CD14-positive monocyte (primary cell): ENCODE results near the gene ACTN4. TPM values are rescaled to one million over a fixed set of nuclear protein-coding genes. Genes with fewer than 3 reads are reported as not detected.
A peak's percentile ranks its signal among the peaks of the same experiment; 100 is the strongest.
"Not testable (repeated sequence)": the region's sequence is repeated elsewhere in the genome, so short reads cannot be mapped to it uniquely, and the experiment has no call there.

Experiments
- DNase-seq, 3 donors: peaks; one replicate each; pipeline ENCODE4 v3.0.0-alpha.2; 2011 to 2022
- H2AFZ ChIP-seq: 2 replicates; pipeline ENCODE4 v1.6.0; 2012; ENCODE audit warnings: mild to moderate bottlenecking, low read depth, low read length, inconsistent platforms; ENCODE audit not compliant: insufficient read depth, poor library complexity, severe bottlenecking
- H3K27ac ChIP-seq, 2 donors: 1 replicate in 1 of 2; 2 replicates in 1 of 2; pipeline ENCODE4 v1.5.1; 2012 to 2013; ENCODE audit warnings: low read length in 2 of 2, control low read depth in 1 of 2, inconsistent platforms in 1 of 2, low read depth in 1 of 2, mild to moderate bottlenecking in 1 of 2
- H3K27me3 ChIP-seq, 2 donors: one replicate each; pipeline versions ENCODE4 v1.6.0 to v1.6.1; 2011 to 2013; ENCODE audit warnings: low read length in 2 of 2; ENCODE audit not compliant: control insufficient read depth in 2 of 2, insufficient read depth in 2 of 2
- H3K36me3 ChIP-seq, 2 donors: replicated peaks in 1 of 2; 1 replicate in 1 of 2; 2 replicates in 1 of 2; pipeline versions ENCODE4 v1.5.1 to v1.6.1; 2012 to 2013; ENCODE audit warnings: low read length in 2 of 2, control low read depth in 1 of 2, inconsistent platforms in 1 of 2, mild to moderate bottlenecking in 1 of 2; ENCODE audit not compliant: insufficient read depth in 2 of 2, control insufficient read depth in 1 of 2
- H3K4me1 ChIP-seq, 2 donors: 1 replicate in 1 of 2; 2 replicates in 1 of 2; pipeline versions ENCODE4 v1.5.1 to v1.6.1; 2012 to 2013; ENCODE audit warnings: low read length in 2 of 2, control low read depth in 1 of 2, inconsistent platforms in 1 of 2, mild to moderate bottlenecking in 1 of 2, moderate library complexity in 1 of 2; ENCODE audit not compliant: insufficient read depth in 2 of 2, control insufficient read depth in 1 of 2
- H3K4me2 ChIP-seq: replicated peaks from 2 replicates; pipeline ENCODE3; 2012; ENCODE audit warnings: low read length, moderate library complexity, mild to moderate bottlenecking; ENCODE audit not compliant: poor library complexity, severe bottlenecking; ENCODE audit errors: extremely low read depth
- H3K4me3 ChIP-seq, 3 experiments: fragments of 200-600 bp in 1 of 3; sonication (generic) in 1 of 3; replicated peaks in 1 of 3; 1 replicate in 2 of 3; 2 replicates in 1 of 3; pipeline ENCODE4 v1.5.1; 2011 to 2013; ENCODE audit warnings: low read length in 3 of 3, mild to moderate bottlenecking in 3 of 3, control low read depth in 2 of 3, low read depth in 2 of 3, inconsistent platforms in 1 of 3, moderate library complexity in 1 of 3
- H3K79me2 ChIP-seq: 2 replicates; pipeline ENCODE4 v1.6.0; 2012; ENCODE audit warnings: mild to moderate bottlenecking, control low read depth, inconsistent platforms, low read length, moderate library complexity; ENCODE audit not compliant: insufficient read depth
- H3K9ac ChIP-seq: 2 replicates; pipeline ENCODE4 v1.6.0; 2017; ENCODE audit warnings: low read length, mild to moderate bottlenecking; ENCODE audit not compliant: insufficient read depth, poor library complexity, severe bottlenecking
- H3K9me3 ChIP-seq, 2 donors: replicated peaks in 1 of 2; 1 replicate in 1 of 2; 2 replicates in 1 of 2; pipeline versions ENCODE4 v1.5.1 to v1.6.1; 2012 to 2013; ENCODE audit warnings: low read length in 2 of 2, control low read depth in 1 of 2; ENCODE audit not compliant: control insufficient read depth in 1 of 2, insufficient read depth in 1 of 2
- H4K20me1 ChIP-seq: 2 replicates; pipeline ENCODE4 v1.6.0; 2012; ENCODE audit warnings: mild to moderate bottlenecking, low read length, control low read depth, moderate library complexity; ENCODE audit not compliant: insufficient read depth
- H3K27ac Mint-ChIP-seq, 7 donors: one replicate each; pipeline ENCODE4 v1.8.0; 2020; ENCODE audit warnings: mild to moderate bottlenecking in 7 of 7, mixed read lengths in 7 of 7, moderate library complexity in 6 of 7, inconsistent platforms in 2 of 7
- H3K27me3 Mint-ChIP-seq, 3 donors: one replicate each; pipeline ENCODE4 v1.8.0; 2021 to 2022; ENCODE audit warnings: low read depth in 3 of 3, mild to moderate bottlenecking in 3 of 3, mixed read lengths in 3 of 3, moderate library complexity in 3 of 3, inconsistent platforms in 1 of 3
- H3K36me3 Mint-ChIP-seq, 2 donors: one replicate each; pipeline ENCODE4 v1.8.0; 2020; ENCODE audit warnings: mixed read lengths in 2 of 2, inconsistent platforms in 1 of 2, mild to moderate bottlenecking in 1 of 2
- H3K4me1 Mint-ChIP-seq: one replicate; pipeline ENCODE4 v1.8.0; 2020; ENCODE audit warnings: mild to moderate bottlenecking, mixed read lengths
- H3K4me3 Mint-ChIP-seq, 2 donors: one replicate each; pipeline ENCODE4 v1.8.0; 2020; ENCODE audit warnings: mild to moderate bottlenecking in 2 of 2, mixed read lengths in 2 of 2, moderate library complexity in 1 of 2
- H3K9me3 Mint-ChIP-seq, 7 donors: one replicate each; pipeline ENCODE4 v1.8.0; 2020 to 2022; ENCODE audit warnings: mixed read lengths in 7 of 7, mild to moderate bottlenecking in 6 of 7, moderate library complexity in 6 of 7, inconsistent platforms in 2 of 7
- WGBS: methylation state at CpG from one replicate; pipeline ENCODE4 v1.1.5; 2013; ENCODE audit warnings: missing lambda C conversion rate; ENCODE audit not compliant: insufficient coverage; 5-methylcytosine and 5-hydroxymethylcytosine counted together
- intact Hi-C, 2 donors: fragments of 100-400 bp; cut with micrococcal nuclease; formaldehyde crosslinking; loops; one replicate each; pipeline versions ENCODE4 v1.15.0 to v1.15.1; 2023
- polyA minus RNA-seq: library from RNA; depleted of rRNA, polyadenylated mRNA; stranded (reverse); fragments of >200 nt; gene quantifications from 2 replicates; pipeline ENCODE4 v1.2.3, GENCODE V29; 2012
- polyA plus RNA-seq, 3 donors: library from polyadenylated mRNA; depleted of rRNA in 1 of 3; unstranded in 2 of 3; stranded (reverse) in 1 of 3; fragments of 300-500 nt in 2 of 3; fragments of >200 nt in 1 of 3; fragmentation: Illumina TruSeq in 2 of 3; gene quantifications; 1 replicate in 2 of 3; 2 replicates in 1 of 3; pipeline ENCODE4 v1.2.3, GENCODE V29; 2012 to 2021
- total RNA-seq, 12 experiments: library from RNA in 1 of 12; stranded (reverse) in 1 of 12; fragments of 120-200 nt in 1 of 12; gene quantifications; one replicate each; pipeline ENCODE4 v1.2.4 and lab custom pipeline; 2013 to 2026; ENCODE audit warnings: mixed read lengths in 6 of 12, inconsistent platforms in 1 of 12
- TF ChIP-seq, protein P1 (sequence below): fragments of 200-600 bp; IDR thresholded peaks from one replicate; pipeline ENCODE4 v1.8.0; 2022; ENCODE audit warnings: antibody characterized with exemption, mild to moderate bottlenecking

The ACTN4 gene
- 89.6 TPM for total RNA-seq (2013)
- 100 to 1,000 TPM in 1 of 3 donors, 10 to 100 TPM in 1, 1 to 10 TPM in 1; 8.4 to 177 (median 16.0) TPM for polyA plus RNA-seq
- 94.9 and 172 TPM in 2 replicates for polyA minus RNA-seq
- total RNA-seq (lab: John Stamatoyannopoulos, UW) = 32.7 to 171 (median 109) reads per million in 11 experiments

DNA sequence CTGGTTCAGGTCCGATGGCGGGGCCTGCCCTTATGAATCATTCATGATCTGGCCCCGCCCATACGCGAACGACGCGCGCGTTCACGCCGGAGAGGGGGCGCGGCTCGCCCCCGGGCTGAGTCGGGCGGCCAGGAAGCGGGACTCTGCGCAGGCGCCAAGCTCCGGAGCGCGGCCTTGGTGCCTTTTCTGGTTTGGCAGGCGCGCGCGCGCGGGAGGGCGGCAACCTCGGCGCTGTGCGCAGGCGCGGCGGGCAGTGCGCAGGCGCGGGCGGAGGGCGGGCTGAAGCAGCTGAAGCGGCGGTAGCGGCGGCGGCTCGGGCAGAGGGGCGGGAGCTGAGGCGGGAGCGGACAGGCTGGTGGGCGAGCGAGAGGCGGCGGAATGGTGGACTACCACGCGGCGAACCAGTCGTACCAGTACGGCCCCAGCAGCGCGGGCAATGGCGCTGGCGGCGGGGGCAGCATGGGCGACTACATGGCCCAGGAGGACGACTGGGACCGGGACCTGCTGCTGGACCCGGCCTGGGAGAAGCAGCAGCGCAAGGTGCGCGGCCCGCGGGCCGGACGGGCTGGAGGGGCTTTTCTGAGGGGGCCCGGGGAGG lies at the start of gene ACTN4:
ACTN4 (plus strand) TSS at position 282 of the 598 bp plus-strand sequence; CDS start at position 379, 97 bp downstream.
- Mint-ChIP-seq H3K4me3 (peak within 1 kb of the TSS; percentile 99), H3K4me1 (peaks cover 47% of the 10 kb centered on the region), H3K36me3 (no peaks in the 10 kb centered on the region), H3K27me3 (peaks cover 0 to 2% (median 0%) of the 10 kb centered on the region in 3 donors), H3K9me3 (peaks cover 0 to 2% (median 0%) of the 10 kb centered on the region in 7 donors), H3K27ac (peak within 1 kb of the TSS; percentile 85 to 98 (median 94))
- peak within 1 kb of the TSS; percentile 67 to 96 for H3K27ac ChIP-seq
- peak within 1 kb of the TSS; percentile 76 to 98 (median 87) for H3K4me3 ChIP-seq
- H3K36me3 ChIP-seq = no peaks in the 10 kb centered on the region
- peak; percentile 97 to 98 (median 98) for DNase-seq
- peaks cover 45 to 46% of the 10 kb centered on the region in 2 donors for H3K4me1 ChIP-seq
- H4K20me1 ChIP-seq = peaks cover 42% of the 10 kb centered on the region
- peak within 1 kb of the TSS; percentile 90 for H3K9ac ChIP-seq
- no peaks in the 10 kb centered on the region for H3K9me3 ChIP-seq
- H3K4me2 ChIP-seq = peak within 1 kb of the TSS; percentile 85
- intact Hi-C loops = no loop called here
- peak within 1 kb of the TSS; percentile 71 for H2AFZ ChIP-seq
- TF ChIP-seq, protein P1, sequence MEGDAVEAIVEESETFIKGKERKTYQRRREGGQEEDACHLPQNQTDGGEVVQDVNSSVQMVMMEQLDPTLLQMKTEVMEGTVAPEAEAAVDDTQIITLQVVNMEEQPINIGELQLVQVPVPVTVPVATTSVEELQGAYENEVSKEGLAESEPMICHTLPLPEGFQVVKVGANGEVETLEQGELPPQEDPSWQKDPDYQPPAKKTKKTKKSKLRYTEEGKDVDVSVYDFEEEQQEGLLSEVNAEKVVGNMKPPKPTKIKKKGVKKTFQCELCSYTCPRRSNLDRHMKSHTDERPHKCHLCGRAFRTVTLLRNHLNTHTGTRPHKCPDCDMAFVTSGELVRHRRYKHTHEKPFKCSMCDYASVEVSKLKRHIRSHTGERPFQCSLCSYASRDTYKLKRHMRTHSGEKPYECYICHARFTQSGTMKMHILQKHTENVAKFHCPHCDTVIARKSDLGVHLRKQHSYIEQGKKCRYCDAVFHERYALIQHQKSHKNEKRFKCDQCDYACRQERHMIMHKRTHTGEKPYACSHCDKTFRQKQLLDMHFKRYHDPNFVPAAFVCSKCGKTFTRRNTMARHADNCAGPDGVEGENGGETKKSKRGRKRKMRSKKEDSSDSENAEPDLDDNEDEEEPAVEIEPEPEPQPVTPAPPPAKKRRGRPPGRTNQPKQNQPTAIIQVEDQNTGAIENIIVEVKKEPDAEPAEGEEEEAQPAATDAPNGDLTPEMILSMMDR = no peak
- no peaks in the 10 kb centered on the region for H3K27me3 ChIP-seq
- 0% methylated on average over 77 of the region's 77 CpGs for WGBS
- peaks cover 51% of the 10 kb centered on the region for H3K79me2 ChIP-seq

DNA sequence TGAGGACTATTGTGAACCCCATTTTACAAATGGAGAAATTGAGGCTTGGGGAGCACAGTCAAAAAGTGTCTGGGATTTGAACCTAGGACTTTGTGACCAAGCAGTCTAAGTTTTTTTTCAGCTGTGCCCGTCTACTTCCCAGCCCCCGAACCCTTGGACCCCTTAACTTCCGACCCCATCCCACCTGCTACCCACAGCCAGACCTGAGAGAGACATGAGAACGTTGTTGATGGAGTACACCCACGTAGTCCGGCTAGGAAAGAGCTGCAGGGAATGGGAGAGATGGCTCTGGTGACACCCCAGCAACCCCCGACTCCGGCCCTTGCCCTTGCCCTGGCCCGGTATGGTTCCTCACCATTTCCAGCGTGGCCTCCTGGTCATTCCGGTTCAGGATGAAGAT lies 47.7 kb upstream of the ACTN4 start:
- no peaks in the 10 kb centered on the region for H3K27me3 ChIP-seq
- intact Hi-C loops = no loop called here
- WGBS = 95% methylated on average over 10 of the region's 11 CpGs
- DNase-seq = no peak
- H4K20me1 ChIP-seq = no peaks in the 10 kb centered on the region
- H3K36me3 ChIP-seq = peaks cover 24 to 30% of the 10 kb centered on the region in 2 donors
- peaks cover 0 to 1% (median 0%) of the 10 kb centered on the region in 3 donors for H3K27me3 Mint-ChIP-seq
- H3K4me2 ChIP-seq = no peak overlapping the region
- no peaks in the 10 kb centered on the region for H3K9me3 ChIP-seq
- H3K4me3 Mint-ChIP-seq = no peak overlapping the region
- no peaks in the 10 kb centered on the region for H3K79me2 ChIP-seq
- no peaks in the 10 kb centered on the region for H3K4me1 Mint-ChIP-seq
- H3K36me3 Mint-ChIP-seq = peaks cover 28 to 52% of the 10 kb centered on the region in 2 donors
- H2AFZ ChIP-seq = no peak overlapping the region
- no peak overlapping the region for H3K4me3 ChIP-seq
- H3K27ac Mint-ChIP-seq = peak overlapping the region in 3 of 7 donors; percentile 11 to 53 (median 23)
- H3K9me3 Mint-ChIP-seq = peaks cover 0 to 3% (median 0%) of the 10 kb centered on the region in 7 donors
- H3K4me1 ChIP-seq = no peaks in the 10 kb centered on the region
- TF ChIP-seq, protein P1 = no peak
- no peak overlapping the region for H3K9ac ChIP-seq
- H3K27ac ChIP-seq = no peak overlapping the region

DNA sequence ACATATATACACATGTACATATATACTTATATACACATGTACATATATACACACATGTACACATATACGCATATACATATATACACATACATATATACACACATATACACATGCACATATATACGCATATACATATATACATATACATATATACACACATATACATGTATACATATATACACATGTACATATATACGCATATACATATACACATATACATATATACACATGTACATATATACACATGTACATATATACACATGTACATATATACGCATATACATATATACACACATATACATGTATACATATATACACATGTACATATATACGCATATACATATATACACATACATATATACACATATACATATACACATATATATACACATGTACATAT lies 44.6 kb upstream of the ACTN4 start:
- H3K4me1 Mint-ChIP-seq, H4K20me1 ChIP-seq, intact Hi-C loops, DNase-seq, H3K27me3 ChIP-seq, H3K9me3 ChIP-seq, H3K4me1 ChIP-seq, H3K79me2 ChIP-seq, H3K4me3 ChIP-seq, H3K27ac Mint-ChIP-seq, H3K27ac ChIP-seq, H3K9ac ChIP-seq, H3K27me3 Mint-ChIP-seq, H2AFZ ChIP-seq, H3K4me2 ChIP-seq, H3K9me3 Mint-ChIP-seq, H3K4me3 Mint-ChIP-seq: not testable (repeated sequence)
- peaks cover 17 to 39% of the 10 kb centered on the region in 2 donors for H3K36me3 ChIP-seq
- peaks cover 27 to 42% of the 10 kb centered on the region in 2 donors for H3K36me3 Mint-ChIP-seq
- no CpG with 5 or more reads among the region's 5 CpGs for WGBS
